NCI-H524 (cell line): ENCODE results near the gene MYH7B.
A peak's percentile ranks its signal among the peaks of the same experiment; 100 is the strongest.

Experiments used
- DNase-seq, 2 experiments: peaks; one replicate each; lab custom pipeline; 2025; lab: John Stamatoyannopoulos, UW

Gene MYH7B

DNA sequence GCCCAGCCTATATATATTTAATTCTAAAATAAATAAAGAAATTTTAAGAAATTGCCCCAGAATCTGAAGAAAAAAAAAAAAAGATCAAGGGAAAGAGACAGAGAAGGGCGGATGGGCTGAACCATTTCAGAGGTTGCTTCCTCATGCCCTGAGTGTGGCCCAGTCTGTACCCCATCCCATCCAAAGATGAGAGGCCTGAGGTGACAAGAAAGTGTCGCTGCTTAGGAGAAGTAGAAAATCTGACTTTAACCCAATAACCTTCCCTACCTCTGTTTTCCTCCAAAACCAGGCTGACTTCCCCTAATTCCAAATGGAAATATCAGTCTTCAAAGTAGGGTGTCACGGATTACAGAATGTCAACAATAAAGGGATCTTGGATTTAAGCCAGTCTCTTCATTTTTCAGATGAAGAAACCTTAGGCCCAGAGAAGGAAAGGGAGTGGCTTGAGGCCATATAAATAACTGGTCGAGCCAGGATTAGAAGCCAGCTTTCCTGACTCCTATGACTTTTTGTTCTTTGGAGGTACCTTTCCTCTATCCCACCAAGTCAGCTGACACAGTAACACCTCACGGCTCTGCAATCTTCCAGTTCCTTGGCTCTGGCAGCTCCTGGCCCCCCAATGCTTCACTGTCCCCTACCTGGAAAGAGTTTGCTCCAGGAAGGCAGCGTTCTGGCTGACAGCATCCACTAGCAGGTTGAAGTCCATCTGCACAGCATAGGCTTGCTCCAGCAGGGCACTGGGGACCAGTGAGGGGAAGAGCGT lies 10.2 kb upstream of the MYH7B start:
- no peak for DNase-seq

DNA sequence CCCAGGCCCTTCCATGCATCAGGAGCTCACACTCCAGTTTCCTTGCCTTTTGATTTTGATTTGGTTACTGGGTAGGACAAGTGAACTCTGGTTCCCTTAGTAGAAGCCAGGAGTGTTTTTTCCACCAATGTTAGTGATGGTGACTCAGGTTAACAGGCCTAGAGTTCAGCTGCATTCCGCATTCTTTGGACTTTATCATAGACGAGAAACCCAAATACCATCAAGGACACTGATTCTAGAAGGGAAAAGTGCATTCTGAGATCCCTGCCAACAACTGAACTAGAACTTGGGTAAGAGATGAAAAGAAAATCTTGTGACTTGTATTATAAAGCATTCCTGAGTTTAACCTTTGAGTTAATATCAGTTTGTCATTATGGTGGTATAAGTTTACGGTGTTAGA lies 9.0 kb upstream of the MYH7B start:
- no peak for DNase-seq

DNA sequence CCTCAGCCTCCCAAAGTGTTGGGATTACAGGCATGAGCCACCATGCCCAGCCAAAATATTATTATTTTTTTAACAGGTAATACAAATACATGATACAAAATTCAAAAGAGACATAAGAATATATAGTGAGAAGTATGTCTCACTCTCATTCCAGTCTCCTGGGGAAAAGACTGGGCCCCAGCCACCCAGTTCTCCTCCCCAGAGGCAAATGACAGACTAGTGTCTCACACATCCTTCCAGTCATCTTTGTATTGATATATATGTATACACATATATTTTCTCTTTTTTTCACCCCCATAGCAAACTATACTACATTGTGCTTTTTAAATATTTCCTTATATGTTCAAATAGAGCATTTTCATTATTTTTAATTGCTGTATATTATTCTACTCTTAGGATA lies 8.3 kb upstream of the MYH7B start:
- DNase-seq: no peak

DNA sequence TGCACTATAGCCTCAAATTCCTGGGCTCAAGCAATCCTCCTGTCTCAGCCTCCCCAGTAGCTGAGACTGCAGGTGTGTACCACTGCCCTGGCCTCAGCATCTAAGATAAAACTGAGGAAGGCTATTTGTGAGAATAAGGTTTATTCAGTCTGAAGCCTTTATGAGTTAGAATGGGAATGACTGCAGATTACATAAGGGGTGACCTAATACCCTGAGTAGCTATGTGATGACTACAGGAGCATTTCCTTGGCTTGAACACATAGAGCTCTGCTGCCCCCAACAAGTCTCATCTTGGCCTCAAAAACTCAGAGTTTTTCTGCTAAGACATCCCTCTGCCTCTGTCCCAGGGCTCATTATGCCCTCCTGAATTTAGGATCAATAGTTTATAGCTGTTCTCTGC lies 7.6 kb upstream of the MYH7B start:
- DNase-seq: no peak

DNA sequence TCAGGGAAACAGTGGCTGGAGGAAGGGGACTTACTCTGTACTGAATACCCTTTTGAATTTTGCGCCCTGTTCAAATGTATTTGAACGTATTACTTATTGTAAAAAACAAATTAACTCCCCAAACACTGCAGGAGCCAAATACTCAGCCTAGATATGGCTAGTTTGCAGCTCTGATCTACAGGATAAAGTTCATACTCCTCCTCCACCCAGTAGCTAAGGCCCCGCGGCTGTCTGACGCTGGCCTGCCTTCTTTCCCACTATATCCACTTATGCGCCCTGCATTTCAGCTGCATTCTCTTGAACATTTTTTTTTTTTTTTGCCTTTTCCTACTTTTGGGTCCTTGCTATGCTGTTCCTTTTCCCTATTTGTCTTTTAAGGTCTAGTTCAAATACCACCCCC lies 6.5 kb upstream of the MYH7B start:
- no peak for DNase-seq

DNA sequence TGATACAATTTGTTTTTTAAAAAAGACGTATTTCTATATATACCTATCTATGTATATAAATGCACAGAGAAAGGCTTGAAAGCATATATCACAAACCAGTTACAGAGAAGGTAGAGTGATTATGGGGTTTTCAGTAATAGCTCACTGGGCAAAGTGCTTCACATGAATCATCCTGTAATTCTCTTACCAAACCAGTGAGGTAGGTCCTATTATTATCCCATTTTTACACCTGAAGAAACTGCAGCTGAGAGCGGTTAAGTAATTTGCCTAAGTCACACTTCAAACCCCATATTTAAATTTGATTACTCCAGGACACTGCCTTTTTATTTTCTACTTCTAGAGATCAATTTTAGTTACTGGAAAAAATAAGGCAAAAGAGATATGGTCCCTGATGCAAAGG lies 4.4 kb upstream of the MYH7B start:
- DNase-seq: no peak

DNA sequence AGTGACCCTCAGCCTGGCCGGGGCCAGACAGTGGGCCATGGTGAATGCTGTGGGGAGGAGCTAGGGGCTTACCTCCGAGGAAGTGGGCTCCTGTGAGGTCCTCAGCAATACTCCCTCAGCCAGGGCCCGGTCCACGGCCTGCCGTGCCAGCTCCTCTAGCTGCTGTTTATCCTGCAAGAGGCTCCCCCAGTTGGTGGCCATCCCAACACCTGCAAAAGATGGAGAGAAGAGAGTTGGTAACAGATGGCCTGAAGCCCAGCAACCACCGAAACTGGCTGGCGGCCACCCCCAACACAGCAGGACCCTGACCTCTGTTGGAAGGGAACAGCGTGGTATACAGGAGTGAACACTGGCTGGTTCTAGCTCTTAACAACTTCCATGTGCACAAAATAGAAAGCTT lies 4.0 kb upstream of the MYH7B start:
- peak in 1 of 2 experiments; percentile 21 for DNase-seq

DNA sequence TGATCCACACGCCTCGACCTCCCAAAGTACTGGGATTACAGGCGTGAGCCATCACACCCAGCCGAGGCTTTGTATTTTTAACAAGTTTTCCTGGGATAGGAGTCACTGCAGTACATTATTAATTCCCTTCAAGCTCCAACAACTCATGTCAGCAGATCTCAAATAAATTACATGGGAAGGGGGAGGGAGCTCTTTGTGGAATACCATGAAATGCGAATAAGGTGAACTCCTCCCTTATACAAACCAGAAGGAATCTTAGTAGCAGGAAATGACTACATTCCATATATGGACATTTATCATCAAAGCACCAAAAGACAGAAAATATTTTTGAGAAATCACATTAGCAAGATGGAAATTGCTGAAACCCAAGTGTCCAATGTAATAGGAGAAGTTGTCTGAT lies 3.0 kb upstream of the MYH7B start:
- DNase-seq: no peak

DNA sequence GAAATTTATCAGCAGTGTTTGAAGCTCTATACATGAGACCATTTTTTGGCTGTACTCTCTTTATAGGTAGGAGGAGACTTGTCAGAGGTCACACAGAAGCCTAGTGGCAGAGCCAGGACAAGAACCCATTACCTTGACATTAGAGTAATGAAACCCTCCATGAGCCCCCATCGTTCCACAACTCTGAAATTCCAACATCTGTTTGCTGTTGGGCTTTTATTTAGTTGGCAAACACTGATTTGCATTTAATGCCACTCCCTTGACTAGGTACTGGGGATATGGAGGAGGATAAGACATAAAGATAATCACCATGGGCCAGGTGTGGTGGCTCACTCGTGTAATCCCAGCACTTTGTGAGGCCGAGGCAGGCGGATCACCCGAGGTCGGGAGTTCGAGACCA lies 1.7 kb upstream of the MYH7B start:
- no peak for DNase-seq

DNA sequence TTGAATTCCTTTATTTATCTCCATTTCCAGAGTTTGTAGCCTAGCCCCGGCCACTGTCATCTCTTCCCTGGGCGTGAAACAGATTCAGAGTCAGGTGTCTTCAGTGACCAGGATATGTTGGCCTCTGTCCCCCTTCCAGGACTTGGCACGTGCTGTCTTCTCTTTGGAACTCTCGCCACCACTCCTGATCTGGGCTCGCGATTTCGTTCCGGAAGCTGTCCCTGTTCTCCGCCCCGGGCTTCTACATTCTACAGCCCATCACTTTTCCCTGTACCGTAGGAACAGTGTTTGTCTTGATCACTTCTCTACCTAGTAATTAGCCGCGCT lies 801 bp upstream of the MYH7B start:
- DNase-seq: no peak

DNA sequence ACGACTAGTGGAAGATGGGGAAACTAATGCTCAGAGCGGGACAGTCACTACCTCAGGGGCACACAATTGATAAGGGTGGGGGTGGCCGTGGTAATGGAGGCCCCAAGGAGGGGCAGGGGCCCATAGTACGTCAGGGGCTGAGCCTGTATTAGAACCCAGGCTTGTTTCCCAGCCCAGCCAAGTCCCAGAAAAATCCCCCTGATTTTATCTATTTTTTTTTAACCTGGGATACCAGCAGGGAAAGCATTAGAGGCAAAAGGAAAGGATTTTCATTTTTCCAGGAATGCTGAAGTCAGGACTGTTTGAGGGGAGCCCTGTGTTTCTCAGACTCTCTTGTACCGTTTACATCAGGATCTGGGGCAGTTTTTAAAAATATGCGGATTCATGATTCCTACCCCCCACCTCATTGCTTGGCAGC lies 382 bp downstream of the MYH7B start:
- no peak for DNase-seq

DNA sequence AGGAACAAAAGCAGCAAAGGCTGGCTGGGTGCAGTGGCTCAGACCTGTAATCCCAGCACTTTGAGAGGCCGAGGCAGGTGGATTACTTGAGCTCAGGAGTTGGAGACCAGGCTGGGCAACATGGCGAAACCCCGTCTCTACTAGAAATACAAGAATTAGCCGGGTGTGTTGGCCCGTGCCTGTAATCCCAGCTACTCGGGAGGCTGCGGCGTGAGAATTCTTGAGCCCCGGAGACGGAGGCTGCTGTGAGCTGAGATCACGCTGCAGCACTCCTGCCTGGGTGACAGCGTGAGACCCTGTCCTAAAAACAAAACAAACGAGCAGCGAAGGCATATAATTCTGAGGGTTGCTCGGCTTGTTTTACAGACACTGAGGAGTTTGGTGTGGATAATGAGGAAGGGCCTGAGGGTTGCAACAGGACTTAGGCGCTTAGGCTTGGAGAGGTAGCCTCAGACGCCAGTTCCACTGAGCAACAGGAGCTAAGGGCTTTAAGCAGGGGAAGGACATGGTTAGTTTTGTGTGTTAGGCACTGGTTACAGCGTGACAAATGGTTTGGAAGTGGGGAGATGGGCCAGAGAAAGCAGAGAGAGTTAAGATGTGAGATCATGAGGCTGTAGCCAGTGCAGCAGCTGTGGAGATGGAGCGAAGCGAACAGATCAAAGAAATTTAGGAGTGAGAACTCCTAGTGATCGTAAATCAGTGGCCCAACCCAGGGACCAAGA lies 1.2 kb downstream of the MYH7B start:
- no peak for DNase-seq

DNA sequence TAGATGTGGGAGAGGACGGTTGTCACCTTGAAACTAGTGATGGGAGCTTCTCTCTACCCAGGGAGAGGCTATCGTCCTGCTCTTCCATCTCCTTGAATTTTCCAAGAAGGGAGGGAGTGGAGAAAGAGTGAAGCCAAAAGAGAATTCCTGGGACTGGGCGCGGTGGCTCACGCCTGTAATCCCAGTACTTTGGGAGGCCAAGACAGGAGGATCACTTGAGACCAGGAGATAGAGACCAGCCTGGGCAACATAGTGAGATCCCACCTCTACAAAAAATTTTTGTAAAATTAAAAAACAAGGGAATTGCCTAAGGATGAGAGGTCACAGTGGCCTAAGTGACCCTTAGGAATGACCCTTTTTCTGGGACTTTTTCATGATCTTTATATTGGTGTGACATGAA lies 8.8 kb downstream of the MYH7B start:
- no peak for DNase-seq

DNA sequence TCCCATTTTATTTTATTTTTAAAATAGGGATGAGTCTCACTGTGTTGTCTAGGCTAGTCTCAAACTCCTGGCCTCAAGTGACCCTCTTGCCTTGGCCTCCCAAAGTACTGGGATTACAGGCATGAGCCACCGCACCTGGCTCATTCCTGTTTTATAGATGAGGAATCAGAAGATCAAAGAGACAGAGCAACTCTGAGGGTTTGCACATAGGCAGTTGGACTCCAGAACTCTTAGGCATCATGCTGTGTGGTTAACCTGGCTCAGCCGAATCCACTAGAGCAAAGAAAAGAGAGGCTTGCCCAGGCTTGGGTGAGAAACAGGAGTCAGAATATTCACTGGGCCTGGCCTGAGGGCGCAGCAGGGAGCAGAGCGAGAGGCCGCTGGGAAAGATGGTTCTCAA lies 9.4 kb downstream of the MYH7B start:
- no peak for DNase-seq

DNA sequence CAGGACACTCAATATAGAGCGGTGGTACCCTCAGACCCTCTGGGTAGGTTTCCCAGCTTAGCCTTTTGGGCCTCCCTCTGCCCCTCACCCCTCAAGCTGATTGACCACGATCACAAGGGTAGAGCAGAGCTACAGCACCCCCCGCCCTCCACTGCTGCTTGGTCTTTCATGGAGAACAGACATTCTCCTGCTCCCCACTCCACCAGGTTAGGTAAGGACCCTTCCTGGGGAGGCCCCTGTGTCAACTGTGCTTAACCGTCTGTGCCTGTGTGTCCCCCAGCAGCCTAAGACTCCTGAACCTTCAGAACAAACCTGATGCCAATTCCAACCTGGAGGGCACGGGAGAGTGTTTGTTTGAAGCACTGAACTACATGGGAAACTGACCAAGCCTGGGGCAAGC lies 11.8 kb downstream of the MYH7B start:
- no peak for DNase-seq

DNA sequence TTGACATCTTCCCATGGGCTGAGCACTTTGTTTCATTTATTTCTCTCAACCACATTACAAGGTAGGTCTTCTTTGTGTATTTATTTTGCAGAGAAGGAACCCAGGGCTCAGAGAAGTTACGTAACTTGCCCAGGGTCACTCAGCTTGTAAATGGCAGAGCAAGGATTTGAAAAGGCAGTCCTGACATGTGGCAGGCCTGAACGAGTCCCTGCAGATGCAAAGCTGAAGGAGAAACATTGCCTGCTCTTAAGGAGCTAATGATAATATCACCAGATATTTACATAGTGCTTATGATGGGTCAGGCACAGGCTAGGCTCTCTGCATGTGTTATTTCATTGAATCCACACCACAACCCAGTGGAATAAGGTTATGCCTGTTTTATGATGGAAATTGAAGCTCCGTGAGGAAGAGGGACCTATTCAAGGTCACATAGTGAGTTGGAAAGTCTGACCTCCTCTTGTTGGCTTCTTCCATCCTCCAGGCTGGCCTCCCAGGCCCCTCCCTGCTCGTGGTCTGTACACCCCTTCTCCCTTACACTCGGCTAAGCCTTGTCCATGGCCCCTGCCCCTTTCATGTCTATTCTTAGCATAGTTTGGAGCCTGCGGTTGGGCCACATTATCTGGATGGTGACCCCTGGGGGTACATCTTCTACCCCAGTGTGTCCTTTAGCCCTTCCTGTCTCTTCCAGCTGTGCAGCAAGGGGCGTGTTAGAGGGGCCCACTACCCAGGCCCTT lies 12.5 kb downstream of the MYH7B start:
- DNase-seq: no peak

DNA sequence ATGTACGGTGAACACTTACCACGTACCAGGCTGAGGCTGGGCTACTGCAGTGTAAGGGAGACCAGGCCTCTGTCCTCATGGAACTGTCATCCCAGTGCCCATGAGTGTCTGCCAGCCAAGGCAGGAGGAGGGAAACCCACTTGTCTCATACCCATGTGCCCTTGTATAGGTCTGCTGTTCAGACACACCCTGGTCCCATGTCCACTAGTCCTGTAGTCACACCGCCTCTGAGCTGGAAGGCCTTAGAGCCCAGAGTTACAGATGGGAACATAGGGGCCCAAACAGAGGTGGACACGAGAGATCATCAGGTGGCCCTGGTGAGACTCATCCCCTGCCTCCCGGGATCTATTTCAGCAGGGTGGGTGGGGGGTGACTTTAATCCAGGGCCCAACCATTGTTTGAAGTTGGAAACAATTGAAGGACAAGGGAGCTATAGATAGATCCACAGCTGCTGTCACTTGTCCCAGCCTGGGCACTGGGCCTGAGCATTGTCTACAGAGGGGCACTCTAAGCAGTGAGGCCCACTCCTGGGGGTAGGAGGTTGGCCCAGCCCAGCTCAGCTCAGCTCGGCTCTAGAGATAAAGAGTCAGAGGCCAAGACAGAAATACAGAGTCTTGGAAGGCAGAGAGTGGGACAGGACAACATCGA lies 14.6 kb downstream of the MYH7B start:
- DNase-seq: no peak

DNA sequence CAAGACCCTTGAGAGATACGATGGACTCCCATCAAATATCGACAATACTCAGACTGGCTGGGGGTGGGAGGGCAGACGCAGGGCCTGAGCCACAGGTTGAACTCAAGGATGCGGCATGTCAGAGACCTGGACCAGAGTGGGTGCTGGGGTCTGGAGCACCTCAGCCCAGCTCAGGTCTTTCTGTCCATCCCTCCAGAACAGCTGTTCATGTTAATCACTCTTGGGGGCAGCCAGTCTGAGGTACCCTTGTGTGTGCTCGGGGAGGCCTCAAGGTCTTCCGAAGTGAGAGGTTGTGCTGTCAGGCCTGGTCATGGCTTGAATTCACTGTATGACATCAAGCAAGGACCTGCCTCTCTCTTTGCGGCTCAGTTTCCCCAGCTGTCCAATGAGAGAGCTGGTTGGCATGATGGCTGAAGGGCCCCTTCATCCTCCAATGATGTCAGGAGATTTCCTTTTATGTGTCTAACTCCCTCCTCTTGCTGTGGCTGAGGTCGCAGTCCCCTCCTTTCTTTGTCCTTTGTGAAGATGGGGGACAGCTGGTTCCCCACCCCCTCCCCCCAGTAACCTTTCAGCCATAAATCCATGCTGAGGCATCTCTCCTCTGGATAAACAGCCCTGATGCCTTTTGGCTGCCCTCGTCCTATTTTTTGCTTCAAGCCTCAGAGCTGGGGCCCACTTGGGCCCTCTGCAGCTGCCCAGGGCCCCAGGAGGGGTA lies 15.3 kb downstream of the MYH7B start:
- DNase-seq: no peak

DNA sequence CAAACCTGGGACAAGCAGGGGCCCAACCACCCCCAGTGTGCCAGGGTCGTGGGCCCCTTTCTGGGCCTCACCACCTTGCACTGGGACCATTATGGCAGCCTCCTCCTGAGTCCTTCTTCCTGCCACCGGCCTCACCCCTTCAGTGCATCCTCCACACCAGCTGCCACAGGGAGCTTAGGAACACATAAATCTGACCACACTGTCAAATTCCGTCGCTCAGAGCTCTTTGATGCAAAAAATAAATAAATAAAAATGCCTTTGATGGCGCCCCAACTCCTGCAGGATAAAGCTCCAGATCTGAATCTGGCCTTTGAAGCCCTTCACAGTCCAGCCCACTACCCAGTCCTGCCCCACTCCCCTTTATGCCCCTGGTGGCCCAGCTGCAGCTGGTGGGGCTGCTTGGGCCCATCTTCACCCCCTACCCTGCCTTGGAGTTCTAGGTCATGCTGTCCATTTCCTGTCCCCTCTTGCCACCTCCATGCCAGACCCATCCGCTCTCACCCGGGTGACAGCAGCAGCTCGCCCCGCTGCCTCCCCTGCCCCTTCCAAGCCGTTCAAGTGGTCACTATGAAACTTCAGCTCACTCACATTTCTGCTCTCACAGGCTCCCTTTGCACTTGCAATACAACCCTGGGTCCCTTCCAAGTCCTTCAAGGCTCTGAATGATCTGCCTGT lies 16.0 kb downstream of the MYH7B start:
- DNase-seq: no peak

DNA sequence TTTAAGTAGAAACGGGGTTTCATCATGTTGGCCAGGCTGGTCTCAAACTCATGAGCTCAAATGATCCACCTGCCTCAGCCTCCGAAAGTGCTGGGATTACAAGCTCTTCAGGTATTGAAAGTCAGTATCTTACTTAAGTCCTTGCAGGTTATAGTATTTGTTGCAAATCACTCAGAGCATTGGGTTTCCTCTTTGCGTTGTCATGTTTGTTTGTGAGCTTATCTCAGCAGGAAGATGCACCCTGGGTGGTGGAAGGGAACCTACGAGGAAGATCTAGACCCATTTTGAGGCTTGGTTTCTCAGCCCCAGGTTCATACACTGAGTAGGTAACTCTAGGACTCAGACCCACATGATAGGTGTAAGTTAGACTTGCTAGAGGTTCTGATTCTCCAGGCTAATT lies 18.6 kb downstream of the MYH7B start:
- no peak for DNase-seq

DNA sequence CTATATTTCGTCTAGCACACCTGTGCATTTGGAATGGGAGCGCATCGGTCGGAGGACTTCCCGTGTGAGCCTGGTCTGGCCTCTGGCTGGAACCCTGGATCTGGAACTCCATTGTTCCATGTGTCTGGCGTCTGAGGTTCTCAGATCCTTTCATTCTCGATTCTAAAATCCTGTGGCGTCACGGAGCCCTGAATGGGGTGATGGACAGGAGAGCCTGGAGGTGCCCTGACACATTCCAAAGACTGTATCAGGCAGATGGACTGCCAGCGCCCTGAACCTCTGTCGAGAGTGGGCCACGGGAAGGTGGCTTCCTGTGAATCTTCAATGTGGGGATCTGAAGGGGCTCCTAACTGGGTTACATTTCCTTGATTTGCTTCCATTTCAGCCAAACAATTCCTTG lies 20.6 kb downstream of the MYH7B start:
- DNase-seq: no peak
